Keratinocyte (primary cell): ENCODE data around the gene CLTC.

ENCODE experiments used
- CTCF ChIP-seq, 3 experiments: IDR thresholded peaks in 1 of 3; conservative IDR thresholded peaks in 1 of 3; optimal IDR thresholded peaks in 1 of 3; 2 replicates in 2 of 3; 3 replicates in 1 of 3; pipeline versions ENCODE3 to v1.5.1; 2011; ENCODE audit warnings: low read length in 3 of 3, mild to moderate bottlenecking in 3 of 3, moderate library complexity in 2 of 3, control low read depth in 1 of 3, inconsistent platforms in 1 of 3; ENCODE audit not compliant: insufficient read depth in 2 of 3; ENCODE audit errors: extremely low read depth in 1 of 3
- EZH2 ChIP-seq: IDR thresholded peaks from one replicate; pipeline ENCODE4 v1.6.1; 2012; ENCODE audit warnings: inconsistent platforms, mild to moderate bottlenecking, low read length, moderate library complexity

- TF ChIP-seq CTCF (optimal IDR thresholded peaks at IDR 0.05 in 1 of 3, IDR thresholded peaks at IDR 0.05 in 1 of 3, conservative IDR thresholded peaks at IDR 0.05 in 1 of 3; ENCODE audit: extremely low read depth in 1 of 3, insufficient read depth in 2 of 3, low read length in 3 of 3) (no peak), EZH2 (no peak)
Observed at GRCh38 chr17:59620518-59621259, 994 bp downstream of the CLTC start.
